ENCODE results near the gene SLC41A3.

SLC41A3 gene

GRCh38 chr3:126025862-126026261, 58.1 kb downstream of the SLC41A3 start:
- Histone ChIP-seq H3K9ac (ENCODE audit: low read length) (no peak overlapping the region), H3K9me2 (ENCODE audit: low read depth, low read length) (no peaks in the 10 kb centered on the region), H3K79me2 (ENCODE audit: insufficient read depth, low read length) (no peaks in the 10 kb centered on the region), H3K36me3 (ENCODE audit: insufficient read depth, low read length) (no peaks in the 10 kb centered on the region; the same call in 1 of the 2 replicates), H3K4me3 (ENCODE audit: low read depth, low read length, poor library complexity, severe bottlenecking) (no peak overlapping the region), H3F3A (ENCODE audit: insufficient read depth, low read length) (no peaks in the 10 kb centered on the region), H3K4me2 (ENCODE audit: low read length) (no peak overlapping the region), H3K9me3 (ENCODE audit: low read length) (peaks cover 9% of the 10 kb centered on the region; the same call in 1 of the 2 replicates), H3K27ac (ENCODE audit: low read depth, low read length, poor library complexity, severe bottlenecking) (no peak overlapping the region), H2AFZ (ENCODE audit: low read length) (no peak overlapping the region), H3K4me1 (ENCODE audit: insufficient read depth, low read length, severe bottlenecking) (peaks cover 8% of the 10 kb centered on the region), H3K27me3 (ENCODE audit: insufficient read depth, low read length) (no peaks in the 10 kb centered on the region), H4K20me1 (ENCODE audit: insufficient read depth, low read length) (no peaks in the 10 kb centered on the region)
- no peak for TF ChIP-seq EZH2 (IDR thresholded peaks at IDR 0.05; ENCODE audit: borderline replicate concordance, low read length)
- no peak for TF ChIP-seq CTCF (IDR thresholded peaks at IDR 0.05; ENCODE audit: low read length)

- Histone ChIP-seq H3K9me3 (ENCODE audit: low read length) (peaks cover 9% of the 10 kb centered on the region; the same call in 1 of the 2 replicates), H2AFZ (ENCODE audit: low read length) (no peak overlapping the region), H3K79me2 (ENCODE audit: insufficient read depth, low read length) (no peaks in the 10 kb centered on the region), H3F3A (ENCODE audit: insufficient read depth, low read length) (no peaks in the 10 kb centered on the region), H3K27me3 (ENCODE audit: insufficient read depth, low read length) (no peaks in the 10 kb centered on the region), H3K4me2 (ENCODE audit: low read length) (no peak overlapping the region), H3K4me1 (ENCODE audit: insufficient read depth, low read length, severe bottlenecking) (peaks cover 8% of the 10 kb centered on the region), H3K4me3 (ENCODE audit: low read depth, low read length, poor library complexity, severe bottlenecking) (no peak overlapping the region), H3K9me2 (ENCODE audit: low read depth, low read length) (no peaks in the 10 kb centered on the region), H4K20me1 (ENCODE audit: insufficient read depth, low read length) (no peaks in the 10 kb centered on the region), H3K9ac (ENCODE audit: low read length) (no peak overlapping the region), H3K36me3 (ENCODE audit: insufficient read depth, low read length) (no peaks in the 10 kb centered on the region; the same call in 1 of the 2 replicates), H3K27ac (ENCODE audit: low read depth, low read length, poor library complexity, severe bottlenecking) (no peak overlapping the region)
- no peak for TF ChIP-seq EZH2 (IDR thresholded peaks at IDR 0.05; ENCODE audit: borderline replicate concordance, low read length)
- no peak for TF ChIP-seq CTCF (IDR thresholded peaks at IDR 0.05; ENCODE audit: low read length)
Observed at GRCh38 chr3:126025116-126025729, 58.7 kb downstream of the SLC41A3 start.

GRCh38 chr3:126024049-126024854, 59.7 kb downstream of the SLC41A3 start:
- TF ChIP-seq CTCF (IDR thresholded peaks at IDR 0.05; ENCODE audit: low read length) (no peak), EZH2 (IDR thresholded peaks at IDR 0.05; ENCODE audit: borderline replicate concordance, low read length) (no peak)
- Histone ChIP-seq H3K79me2 (ENCODE audit: insufficient read depth, low read length) (no peaks in the 10 kb centered on the region), H3K9ac (ENCODE audit: low read length) (no peak overlapping the region), H3K4me3 (ENCODE audit: low read depth, low read length, poor library complexity, severe bottlenecking) (no peak overlapping the region), H3K4me2 (ENCODE audit: low read length) (no peak overlapping the region), H3K9me2 (ENCODE audit: low read depth, low read length) (no peaks in the 10 kb centered on the region), H3K27ac (ENCODE audit: low read depth, low read length, poor library complexity, severe bottlenecking) (no peak overlapping the region), H3K27me3 (ENCODE audit: insufficient read depth, low read length) (no peaks in the 10 kb centered on the region), H3K36me3 (ENCODE audit: insufficient read depth, low read length) (no peaks in the 10 kb centered on the region; the same call in 1 of the 2 replicates), H3K4me1 (ENCODE audit: insufficient read depth, low read length, severe bottlenecking) (peaks cover 8% of the 10 kb centered on the region), H4K20me1 (ENCODE audit: insufficient read depth, low read length) (no peaks in the 10 kb centered on the region), H3K9me3 (ENCODE audit: low read length) (peaks cover 9% of the 10 kb centered on the region; the same call in 1 of the 2 replicates), H3F3A (ENCODE audit: insufficient read depth, low read length) (no peaks in the 10 kb centered on the region), H2AFZ (ENCODE audit: low read length) (no peak overlapping the region)
